Ishikawa (cell line): ENCODE measurements around the gene KPNA3.

Experiments used
- CEBPB ChIP-seq: IDR thresholded peaks from 2 replicates; pipeline ENCODE4 v1.6.1; 2012
- CREB1 ChIP-seq: IDR thresholded peaks from 2 replicates; pipeline ENCODE4 v1.6.1; 2012; ENCODE audit warnings: low read depth
- EGR1 ChIP-seq: IDR thresholded peaks from 2 replicates; pipeline ENCODE4 v1.6.1; 2012
- EP300 ChIP-seq: IDR thresholded peaks from 2 replicates; pipeline ENCODE4 v1.6.1; 2012; ENCODE audit warnings: borderline replicate concordance
- FOXM1 ChIP-seq: IDR thresholded peaks from 2 replicates; pipeline ENCODE4 v1.6.1; 2012; ENCODE audit warnings: low read depth, borderline replicate concordance
- NFIC ChIP-seq: IDR thresholded peaks from 2 replicates; pipeline ENCODE4 v1.6.1; 2012
- RAD21 ChIP-seq: IDR thresholded peaks from 2 replicates; pipeline ENCODE4 v1.6.1; 2012; ENCODE audit warnings: low read depth
- REST ChIP-seq: IDR thresholded peaks from 2 replicates; pipeline ENCODE4 v1.6.1; 2012; ENCODE audit warnings: low read depth, mild to moderate bottlenecking
- TAF1 ChIP-seq: IDR thresholded peaks from 2 replicates; pipeline ENCODE4 v1.6.1; 2012; ENCODE audit warnings: low read depth, mild to moderate bottlenecking
- TCF12 ChIP-seq: IDR thresholded peaks from 2 replicates; pipeline ENCODE4 v1.6.1; 2012; ENCODE audit warnings: low read depth
- TEAD4 ChIP-seq: IDR thresholded peaks from 2 replicates; pipeline ENCODE4 v1.6.1; 2012
- USF1 ChIP-seq: IDR thresholded peaks from 2 replicates; pipeline ENCODE4 v1.6.1; 2012
- YY1 ChIP-seq: IDR thresholded peaks from 2 replicates; pipeline ENCODE4 v1.6.1; 2012; ENCODE audit warnings: low read depth
- TF ChIP-seq, protein P1 (sequence below): IDR thresholded peaks from 2 replicates; pipeline ENCODE4 v1.6.1; 2012

DNA sequence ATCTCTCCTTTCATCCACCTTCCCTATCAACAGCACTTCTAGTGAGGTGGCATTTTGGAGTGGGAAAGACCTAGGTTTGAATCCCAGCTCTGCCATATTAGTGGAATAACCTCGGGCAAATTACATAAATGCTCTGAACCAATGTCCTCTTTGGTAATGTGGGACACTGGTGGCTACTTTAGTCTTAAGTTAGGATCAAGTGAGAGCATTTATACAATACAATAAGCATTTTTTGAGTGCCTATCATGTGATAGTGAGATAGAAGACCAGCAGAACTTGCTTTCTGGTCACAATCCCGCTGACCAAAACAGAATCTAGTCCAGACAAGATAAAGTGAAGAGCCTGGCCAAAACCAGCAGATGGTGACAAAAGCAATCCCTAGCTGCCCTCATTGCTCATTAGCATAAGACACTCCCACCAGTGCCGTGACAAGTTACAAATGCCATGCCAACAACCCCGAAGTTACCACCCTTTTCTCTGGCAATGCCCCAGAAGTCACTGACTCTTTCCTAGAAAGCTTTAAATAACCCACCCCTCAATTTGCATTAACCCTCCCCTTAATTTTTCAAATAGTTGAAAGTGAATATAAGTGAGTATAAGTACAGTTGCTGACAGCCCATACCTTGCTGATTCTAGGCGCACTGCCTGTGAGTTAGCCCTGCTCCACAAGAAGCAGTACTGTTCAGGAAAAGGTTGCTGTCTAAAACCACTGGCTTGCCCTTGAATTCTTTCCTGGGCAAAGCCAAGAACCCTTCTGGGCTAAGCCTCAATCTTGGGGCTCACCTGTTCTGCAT lies 28.9 kb upstream of the KPNA3 start:
- peak; percentile 17; the same call in 1 of the 2 replicates for TF ChIP-seq RAD21
- no peak for TF ChIP-seq USF1
- TF ChIP-seq EP300: no peak
- no peak for TF ChIP-seq FOXM1
- no peak for TF ChIP-seq TAF1
- no peak for TF ChIP-seq CREB1
- no peak for TF ChIP-seq CEBPB
- TF ChIP-seq YY1: no peak
- TF ChIP-seq REST: no peak
- TF ChIP-seq, protein P1, sequence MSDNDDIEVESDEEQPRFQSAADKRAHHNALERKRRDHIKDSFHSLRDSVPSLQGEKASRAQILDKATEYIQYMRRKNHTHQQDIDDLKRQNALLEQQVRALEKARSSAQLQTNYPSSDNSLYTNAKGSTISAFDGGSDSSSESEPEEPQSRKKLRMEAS: no peak
- no peak for TF ChIP-seq TEAD4
- no peak for TF ChIP-seq NFIC
- TF ChIP-seq EGR1: no peak
- TF ChIP-seq TCF12: no peak
